GM12891 (cell line): Measurements from ENCODE around the gene SEL1L.

Experiments
- POLR2A ChIP-seq: IDR thresholded peaks from 2 replicates; pipeline ENCODE4 v1.6.1; 2011; ENCODE audit warnings: low read depth, low read length, control low read depth
- POLR2AphosphoS5 ChIP-seq: IDR thresholded peaks from 2 replicates; pipeline ENCODE4 v1.6.1; 2011; ENCODE audit warnings: low read depth, low read length, control low read depth
- SPI1 ChIP-seq: IDR thresholded peaks from 2 replicates; pipeline ENCODE4 v1.6.1; 2011; ENCODE audit warnings: low read depth, low read length, control low read depth
- TAF1 ChIP-seq: IDR thresholded peaks from 2 replicates; pipeline ENCODE4 v1.6.1; 2011; ENCODE audit warnings: low read depth, low read length, control low read depth

GRCh38 chr14:81557146-81557545, 23.5 kb upstream of the SEL1L start:
- TF ChIP-seq POLR2A (no peak), POLR2AphosphoS5 (no peak), SPI1 (no peak), TAF1 (no peak)
